ENCODE measurements around the gene AOPEP.

GRCh38 chr9:94868464-94868863, 142.0 kb downstream of the AOPEP start:
- TF ChIP-seq CTCF (IDR thresholded peaks at IDR 0.05) (no peak), IRF3 (IDR thresholded peaks at IDR 0.05; ENCODE audit: low read depth, low read length) (no peak), EP300 (IDR thresholded peaks at IDR 0.05; ENCODE audit: borderline replicate concordance in 1 of 2, low read depth in 1 of 2, low read length in 1 of 2) (no peak), USF2 (IDR thresholded peaks at IDR 0.05; ENCODE audit: borderline replicate concordance, low read depth, low read length) (no peak), EZH2phosphoT487 (IDR thresholded peaks at IDR 0.05; ENCODE audit: borderline replicate concordance, low read depth) (no peak), TAF1 (IDR thresholded peaks at IDR 0.05; ENCODE audit: borderline replicate concordance, low read depth, low read length) (no peak), YY1 (IDR thresholded peaks at IDR 0.05; ENCODE audit: low read depth) (no peak), POLR2AphosphoS5 (IDR thresholded peaks at IDR 0.05; ENCODE audit: low read depth, low read length) (no peak)
